PFSK-1 (cell line): Measurements from ENCODE around the gene GFAP.

ENCODE experiments used
- FOXP2 ChIP-seq: optimal IDR thresholded peaks from 2 replicates; pipeline ENCODE3; 2011; ENCODE audit warnings: borderline replicate concordance, control low read depth, inconsistent platforms; ENCODE audit not compliant: insufficient read depth; ENCODE audit errors: extremely low read length, extremely low read depth
- POLR2AphosphoS5 ChIP-seq: IDR thresholded peaks from 2 replicates; pipeline ENCODE4 v1.6.1; 2012; ENCODE audit warnings: low read depth, mild to moderate bottlenecking, control low read depth, low read length, moderate library complexity
- REST ChIP-seq, 2 experiments: IDR thresholded peaks; 2 replicates each; pipeline versions ENCODE4 v1.6.1 to v1.8.0; 2011 to 2012; ENCODE audit warnings: low read depth in 2 of 2, low read length in 2 of 2, control low read depth in 1 of 2, inconsistent platforms in 1 of 2, mild to moderate bottlenecking in 1 of 2, moderate library complexity in 1 of 2; ENCODE audit not compliant: insufficient read depth in 1 of 2
- SIN3A ChIP-seq: IDR thresholded peaks from 2 replicates; pipeline ENCODE4 v1.6.1; 2012; ENCODE audit warnings: mild to moderate bottlenecking, low read length, moderate library complexity, borderline replicate concordance; ENCODE audit not compliant: insufficient read depth
- TAF1 ChIP-seq: IDR thresholded peaks from 2 replicates; pipeline ENCODE4 v1.6.1; 2012; ENCODE audit warnings: low read length, control low read depth, borderline replicate concordance; ENCODE audit not compliant: insufficient read depth

- TF ChIP-seq POLR2AphosphoS5 (no peak), REST (IDR thresholded peaks at IDR 0.05; ENCODE audit: insufficient read depth in 1 of 2, low read depth in 2 of 2, low read length in 2 of 2) (no peak), TAF1 (no peak), FOXP2 (no peak), SIN3A (no peak)
Measured at GRCh38 chr17:44907729-44908470, 7.4 kb downstream of the GFAP start.
